Measurements from ENCODE around the gene TMEM141.

TMEM141 gene

GRCh38 chr9:136808075-136808805, 17.1 kb downstream of the TMEM141 start:
- DNase-seq (ENCODE audit: low read depth in 2 of 2, low spot score in 1 of 2): peak; percentile 19 to 22

GRCh38 chr9:136808806-136809158, 17.6 kb downstream of the TMEM141 start:
- DNase-seq (ENCODE audit: low read depth in 2 of 2, low spot score in 1 of 2): no peak

- DNase-seq (ENCODE audit: low read depth in 2 of 2, low spot score in 1 of 2): no peak
Measured at GRCh38 chr9:136814725-136815421, 23.7 kb downstream of the TMEM141 start.

- no peak for DNase-seq (ENCODE audit: low read depth in 2 of 2, low spot score in 1 of 2)
Measured at GRCh38 chr9:136815422-136815782, 24.3 kb downstream of the TMEM141 start.

- no peak for DNase-seq (ENCODE audit: low read depth in 2 of 2, low spot score in 1 of 2)
Measured at GRCh38 chr9:136820971-136821825, 30.1 kb downstream of the TMEM141 start.

- no peak for DNase-seq (ENCODE audit: low read depth in 2 of 2, low spot score in 1 of 2)
Measured at GRCh38 chr9:136821826-136822544, 30.8 kb downstream of the TMEM141 start.

GRCh38 chr9:136823136-136824046, 32.2 kb downstream of the TMEM141 start:
- DNase-seq (ENCODE audit: low read depth in 2 of 2, low spot score in 1 of 2): no peak

- no peak for DNase-seq (ENCODE audit: low read depth in 2 of 2, low spot score in 1 of 2)
Measured at GRCh38 chr9:136824496-136825225, 33.5 kb downstream of the TMEM141 start.

GRCh38 chr9:136825295-136826187, 34.4 kb downstream of the TMEM141 start:
- no peak for DNase-seq (ENCODE audit: low read depth in 2 of 2, low spot score in 1 of 2)

GRCh38 chr9:136826188-136826541, 35.0 kb downstream of the TMEM141 start:
- DNase-seq (ENCODE audit: low read depth in 2 of 2, low spot score in 1 of 2): no peak

GRCh38 chr9:136826703-136827582, 35.8 kb downstream of the TMEM141 start:
- DNase-seq (ENCODE audit: low read depth in 2 of 2, low spot score in 1 of 2): no peak

GRCh38 chr9:136827794-136828473, 36.8 kb downstream of the TMEM141 start:
- DNase-seq (ENCODE audit: low read depth in 2 of 2, low spot score in 1 of 2): no peak

GRCh38 chr9:136828474-136829140, 37.5 kb downstream of the TMEM141 start:
- DNase-seq (ENCODE audit: low read depth in 2 of 2, low spot score in 1 of 2): no peak

- DNase-seq (ENCODE audit: low read depth in 2 of 2, low spot score in 1 of 2): no peak
Measured at GRCh38 chr9:136829412-136829811, 38.3 kb downstream of the TMEM141 start.

GRCh38 chr9:136829981-136830885, 39.1 kb downstream of the TMEM141 start:
- no peak for DNase-seq (ENCODE audit: low read depth in 2 of 2, low spot score in 1 of 2)
